IPS-18c (cell line): Measurements from ENCODE around the gene NFAM1.

ENCODE experiments used
- H3K4me3 ChIP-seq: 2 replicates; pipeline ENCODE4 v1.7.0; 2013; ENCODE audit warnings: low read depth, mild to moderate bottlenecking, low read length, moderate library complexity; ENCODE audit not compliant: insufficient read depth
- H3K9me3 ChIP-seq: one replicate; pipeline ENCODE4 v1.6.1; 2013; ENCODE audit warnings: mild to moderate bottlenecking, low read length, moderate library complexity; ENCODE audit not compliant: control insufficient read depth, insufficient read depth

Gene NFAM1

GRCh38 chr22:42336527-42337227 lies 95.5 kb downstream of the NFAM1 start:
- Histone ChIP-seq H3K4me3 (no peak overlapping the region), H3K9me3 (no peaks in the 10 kb centered on the region)

GRCh38 chr22:42335839-42336378 lies 96.3 kb downstream of the NFAM1 start:
- Histone ChIP-seq H3K9me3 (no peaks in the 10 kb centered on the region), H3K4me3 (no peak overlapping the region)

GRCh38 chr22:42334875-42335512 lies 97.2 kb downstream of the NFAM1 start:
- H3K9me3 ChIP-seq: no peaks in the 10 kb centered on the region
- H3K4me3 ChIP-seq: no peak overlapping the region

- no peak overlapping the region for H3K4me3 ChIP-seq
Observed at GRCh38 chr22:42333544-42333943, 98.7 kb downstream of the NFAM1 start.

GRCh38 chr22:42332089-42332488 lies 100.1 kb downstream of the NFAM1 start:
- H3K9me3 ChIP-seq: no peaks in the 10 kb centered on the region
- no peak overlapping the region for H3K4me3 ChIP-seq

More at GRCh38 chr22:42333544-42333943, 98.7 kb downstream of the NFAM1 start:
- no peaks in the 10 kb centered on the region for H3K9me3 ChIP-seq

GRCh38 chr22:42331014-42331413 lies 101.2 kb downstream of the NFAM1 start:
- Histone ChIP-seq H3K9me3 (no peaks in the 10 kb centered on the region), H3K4me3 (no peak overlapping the region)
